Mucosa of stomach (tissue), 1 donor: ENCODE results near the gene EPHA6.

ENCODE experiments used
- H3K27me3 ChIP-seq: one replicate; pipeline ENCODE4 v1.7.0; 2013; ENCODE audit warnings: mild to moderate bottlenecking, low read length; ENCODE audit not compliant: control insufficient read depth, insufficient read depth
- H3K36me3 ChIP-seq: one replicate; pipeline ENCODE4 v1.7.0; 2013; ENCODE audit warnings: low read length; ENCODE audit not compliant: control insufficient read depth, insufficient read depth
- H3K4me1 ChIP-seq: one replicate; pipeline ENCODE4 v1.7.0; 2013; ENCODE audit warnings: mild to moderate bottlenecking, low read length; ENCODE audit not compliant: control insufficient read depth, insufficient read depth
- H3K4me3 ChIP-seq: one replicate; pipeline ENCODE4 v1.7.0; 2013; ENCODE audit warnings: low read length
- H3K9ac ChIP-seq: one replicate; pipeline ENCODE4 v1.7.0; 2013; ENCODE audit warnings: mild to moderate bottlenecking, low read length, moderate library complexity
- H3K9me3 ChIP-seq: one replicate; pipeline ENCODE4 v1.7.0; 2013; ENCODE audit warnings: mild to moderate bottlenecking, low read length, moderate library complexity; ENCODE audit not compliant: control insufficient read depth
- donor health status: Pancreatic carcinoma.

EPHA6 gene

DNA sequence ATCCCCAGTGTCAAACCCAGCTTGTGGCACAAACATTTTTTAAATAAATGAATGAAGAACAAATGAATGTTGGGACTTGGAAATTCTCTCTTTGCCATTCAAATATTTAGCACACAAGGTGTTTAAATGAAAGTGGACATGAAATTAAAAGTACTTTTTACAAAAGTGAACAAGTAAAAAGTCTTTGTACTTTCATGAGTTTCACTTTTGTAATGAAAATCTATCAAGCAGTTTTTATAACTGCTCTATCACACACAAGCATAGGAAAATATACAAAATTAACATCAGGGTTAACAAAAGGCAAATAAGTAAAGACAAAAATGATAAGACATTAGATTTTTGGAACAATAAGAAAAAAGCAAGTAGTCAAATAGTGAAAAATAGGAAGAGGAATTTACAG lies 866.3 kb downstream of the EPHA6 start:
- Histone ChIP-seq H3K27me3 (no peaks in the 10 kb centered on the region), H3K4me3 (no peak overlapping the region), H3K9ac (no peak overlapping the region), H3K9me3 (no peaks in the 10 kb centered on the region), H3K36me3 (no peaks in the 10 kb centered on the region), H3K4me1 (no peaks in the 10 kb centered on the region)

- no peak overlapping the region for H3K9ac ChIP-seq
- no peaks in the 10 kb centered on the region for H3K9me3 ChIP-seq
- H3K4me1 ChIP-seq = no peaks in the 10 kb centered on the region
- no peaks in the 10 kb centered on the region for H3K36me3 ChIP-seq
- no peaks in the 10 kb centered on the region for H3K27me3 ChIP-seq
- H3K4me3 ChIP-seq = no peak overlapping the region
Observed at GRCh38 chr3:97684490-97684889, 870.1 kb downstream of the EPHA6 start.

- Histone ChIP-seq H3K36me3 (no peaks in the 10 kb centered on the region), H3K4me1 (no peaks in the 10 kb centered on the region), H3K4me3 (no peak overlapping the region)
Observed at GRCh38 chr3:97686258-97686657, 871.9 kb downstream of the EPHA6 start.

DNA sequence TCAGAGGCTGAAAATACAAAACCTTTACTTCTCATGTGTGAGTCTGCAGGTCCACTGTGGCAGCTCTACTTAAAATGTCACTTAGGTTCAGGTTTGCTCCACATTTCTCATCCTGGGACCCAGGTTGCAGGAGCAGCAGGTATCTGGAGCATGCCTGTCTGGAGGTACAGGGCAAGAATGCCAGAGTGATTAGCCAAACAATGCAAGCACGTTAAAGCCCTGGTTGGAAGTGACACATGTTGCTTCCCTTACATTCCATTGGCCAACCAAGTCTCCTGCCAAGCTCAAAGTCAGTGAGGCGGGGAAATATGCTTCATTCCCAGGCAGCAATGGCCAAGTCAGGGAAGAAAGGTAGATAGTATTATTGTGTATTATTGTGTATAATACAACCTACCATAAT lies 873.3 kb downstream of the EPHA6 start:
- Histone ChIP-seq H3K4me1 (no peaks in the 10 kb centered on the region), H3K36me3 (no peaks in the 10 kb centered on the region), H3K9ac (no peak overlapping the region), H3K4me3 (no peak overlapping the region), H3K9me3 (no peaks in the 10 kb centered on the region), H3K27me3 (no peaks in the 10 kb centered on the region)

More at GRCh38 chr3:97686258-97686657, 871.9 kb downstream of the EPHA6 start:
- Histone ChIP-seq H3K27me3 (no peaks in the 10 kb centered on the region), H3K9me3 (no peaks in the 10 kb centered on the region), H3K9ac (no peak overlapping the region)

DNA sequence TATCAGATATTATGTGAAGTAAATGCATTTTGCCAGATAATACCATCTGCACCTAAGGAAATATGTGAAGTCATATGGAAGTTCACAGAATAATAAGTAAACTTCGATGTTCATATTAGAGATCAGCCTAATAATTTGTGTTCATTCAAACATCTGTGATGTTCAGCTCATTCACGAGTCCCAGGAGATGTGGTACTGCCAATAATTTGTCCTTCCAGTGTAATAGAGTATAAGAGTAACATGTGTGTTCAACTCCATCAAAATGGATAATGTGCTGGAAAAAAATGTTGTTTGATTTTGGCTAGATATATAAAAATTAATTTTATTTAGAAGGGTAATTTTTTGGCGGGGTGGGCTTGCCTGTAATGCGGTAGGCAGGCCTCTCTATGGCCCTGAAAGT lies 874.7 kb downstream of the EPHA6 start:
- Histone ChIP-seq H3K4me1 (no peaks in the 10 kb centered on the region), H3K4me3 (no peak overlapping the region), H3K9me3 (no peaks in the 10 kb centered on the region), H3K27me3 (no peaks in the 10 kb centered on the region), H3K36me3 (no peaks in the 10 kb centered on the region), H3K9ac (no peak overlapping the region)

GRCh38 chr3:97689962-97690361 lies 875.6 kb downstream of the EPHA6 start:
- Histone ChIP-seq H3K9ac (no peak overlapping the region), H3K36me3 (no peaks in the 10 kb centered on the region), H3K4me1 (no peaks in the 10 kb centered on the region), H3K4me3 (no peak overlapping the region), H3K9me3 (no peaks in the 10 kb centered on the region), H3K27me3 (no peaks in the 10 kb centered on the region)

GRCh38 chr3:97691354-97691753 lies 877.0 kb downstream of the EPHA6 start:
- no peak overlapping the region for H3K4me3 ChIP-seq
- no peaks in the 10 kb centered on the region for H3K27me3 ChIP-seq
- no peaks in the 10 kb centered on the region for H3K36me3 ChIP-seq
- no peak overlapping the region for H3K9ac ChIP-seq
- H3K9me3 ChIP-seq = no peaks in the 10 kb centered on the region
- no peaks in the 10 kb centered on the region for H3K4me1 ChIP-seq

DNA sequence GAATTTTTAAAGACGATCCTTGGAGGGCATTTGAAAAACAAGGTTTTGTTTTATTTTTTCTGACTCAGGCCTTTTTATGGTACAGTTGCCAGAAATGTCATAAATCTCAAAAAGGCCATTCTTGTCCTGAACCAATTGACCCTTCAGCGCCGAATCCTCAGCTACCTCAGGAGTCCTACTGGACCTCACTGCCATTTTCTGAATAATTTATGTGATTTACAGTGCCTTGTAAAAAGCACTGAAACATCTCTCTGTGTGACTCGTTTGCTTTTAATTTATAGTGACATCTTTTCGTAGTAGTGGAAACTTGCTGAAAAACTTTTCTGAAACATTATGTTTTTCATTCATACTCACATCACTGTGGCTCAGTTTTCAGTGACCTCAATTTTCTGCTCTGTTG lies 878.0 kb downstream of the EPHA6 start:
- Histone ChIP-seq H3K27me3 (no peaks in the 10 kb centered on the region), H3K9me3 (no peaks in the 10 kb centered on the region)

GRCh38 chr3:97692831-97693230 lies 878.4 kb downstream of the EPHA6 start:
- no peaks in the 10 kb centered on the region for H3K4me1 ChIP-seq
- H3K9me3 ChIP-seq = no peaks in the 10 kb centered on the region
- H3K36me3 ChIP-seq = no peaks in the 10 kb centered on the region
- no peaks in the 10 kb centered on the region for H3K27me3 ChIP-seq
- no peak overlapping the region for H3K9ac ChIP-seq
- no peak overlapping the region for H3K4me3 ChIP-seq

More for the DNA sequence above, 878.0 kb downstream of the EPHA6 start:
- Histone ChIP-seq H3K9ac (no peak overlapping the region), H3K4me3 (no peak overlapping the region), H3K4me1 (no peaks in the 10 kb centered on the region), H3K36me3 (no peaks in the 10 kb centered on the region)

DNA sequence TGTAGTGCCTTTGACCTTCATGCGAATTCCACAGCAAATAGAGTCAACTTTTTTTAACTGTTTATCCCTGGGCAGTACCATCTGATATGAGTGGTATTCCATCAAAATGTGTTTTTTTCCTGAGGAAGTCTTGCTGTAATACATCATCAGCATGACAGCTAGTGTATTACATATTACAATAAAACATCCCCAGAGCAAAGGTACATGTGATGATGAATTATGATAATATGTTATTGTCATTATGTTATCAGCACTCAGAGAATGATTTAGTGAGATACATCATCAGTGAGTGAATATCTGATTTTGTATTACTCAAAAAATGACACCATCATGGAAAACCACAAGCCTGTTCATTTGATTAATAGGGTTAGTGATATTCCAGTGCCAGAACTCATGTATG lies 880.5 kb downstream of the EPHA6 start:
- H3K9ac ChIP-seq = no peak overlapping the region
- H3K36me3 ChIP-seq = no peaks in the 10 kb centered on the region
- no peaks in the 10 kb centered on the region for H3K27me3 ChIP-seq
- no peak overlapping the region for H3K4me3 ChIP-seq
- H3K9me3 ChIP-seq = no peaks in the 10 kb centered on the region
- H3K4me1 ChIP-seq = no peaks in the 10 kb centered on the region

GRCh38 chr3:97698691-97699090 lies 884.3 kb downstream of the EPHA6 start:
- Histone ChIP-seq H3K36me3 (no peaks in the 10 kb centered on the region), H3K4me3 (no peak overlapping the region), H3K9me3 (no peaks in the 10 kb centered on the region), H3K4me1 (no peaks in the 10 kb centered on the region), H3K9ac (no peak overlapping the region), H3K27me3 (no peaks in the 10 kb centered on the region)

GRCh38 chr3:97699889-97700288 lies 885.5 kb downstream of the EPHA6 start:
- Histone ChIP-seq H3K36me3 (no peaks in the 10 kb centered on the region), H3K4me3 (no peak overlapping the region), H3K27me3 (no peaks in the 10 kb centered on the region), H3K9me3 (no peaks in the 10 kb centered on the region), H3K4me1 (no peaks in the 10 kb centered on the region), H3K9ac (no peak overlapping the region)

GRCh38 chr3:97705764-97706163 lies 891.4 kb downstream of the EPHA6 start:
- no peak overlapping the region for H3K9ac ChIP-seq
- no peaks in the 10 kb centered on the region for H3K9me3 ChIP-seq

More at GRCh38 chr3:97705764-97706163, 891.4 kb downstream of the EPHA6 start:
- no peaks in the 10 kb centered on the region for H3K36me3 ChIP-seq
- no peaks in the 10 kb centered on the region for H3K4me1 ChIP-seq
- H3K4me3 ChIP-seq = no peak overlapping the region
- H3K27me3 ChIP-seq = no peaks in the 10 kb centered on the region
